HG03469 (cell line): ENCODE measurements around the gene CD93.

Experiments
- ATAC-seq: cut with Tn5 transposase; IDR thresholded peaks from one replicate; pipeline ENCODE4 v1.9.1; 2021; ENCODE audit warnings: mild to moderate bottlenecking, moderate library complexity, moderate number of reproducible peaks; ENCODE audit not compliant: unreplicated experiment

The CD93 gene

GRCh38 chr20:23039136-23039875 lies 46.8 kb downstream of the CD93 start:
- ATAC-seq = no peak

DNA sequence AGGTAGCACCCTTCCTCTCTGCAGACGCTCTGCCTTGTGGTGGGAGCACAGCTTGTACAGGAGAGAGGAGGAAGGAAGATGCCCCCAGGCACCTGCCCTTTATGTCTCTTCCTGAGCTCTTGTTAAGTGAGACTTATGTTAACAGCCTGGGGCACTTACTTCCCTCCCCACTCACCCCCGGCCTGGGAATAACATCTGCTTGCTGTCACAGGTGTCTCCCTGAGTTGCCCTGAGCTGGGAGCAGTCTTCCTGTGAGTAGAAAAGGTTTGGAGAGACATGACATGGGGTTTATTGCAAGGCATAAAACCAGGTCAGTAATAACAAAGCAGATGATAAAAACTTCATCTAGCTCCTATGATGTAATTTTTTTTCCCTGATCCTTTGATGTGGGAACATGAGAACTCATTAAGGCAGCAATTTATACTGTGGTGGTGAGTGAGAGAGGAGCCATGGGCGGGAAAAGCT lies 49.1 kb downstream of the CD93 start:
- ATAC-seq = no peak

DNA sequence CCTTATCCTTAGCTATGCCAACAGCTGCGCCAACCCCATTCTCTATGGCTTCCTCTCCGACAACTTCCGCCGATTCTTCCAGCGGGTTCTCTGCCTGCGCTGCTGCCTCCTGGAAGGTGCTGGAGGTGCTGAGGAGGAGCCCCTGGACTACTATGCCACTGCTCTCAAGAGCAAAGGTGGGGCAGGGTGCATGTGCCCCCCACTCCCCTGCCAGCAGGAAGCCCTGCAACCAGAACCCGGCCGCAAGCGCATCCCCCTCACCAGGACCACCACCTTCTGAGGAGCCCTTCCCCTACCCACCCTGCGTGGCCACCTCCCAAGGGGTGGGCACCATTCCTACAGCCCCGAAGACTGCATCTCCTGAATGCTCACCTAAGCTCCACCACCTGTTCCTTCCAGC lies 49.8 kb downstream of the CD93 start:
- no peak for ATAC-seq

DNA sequence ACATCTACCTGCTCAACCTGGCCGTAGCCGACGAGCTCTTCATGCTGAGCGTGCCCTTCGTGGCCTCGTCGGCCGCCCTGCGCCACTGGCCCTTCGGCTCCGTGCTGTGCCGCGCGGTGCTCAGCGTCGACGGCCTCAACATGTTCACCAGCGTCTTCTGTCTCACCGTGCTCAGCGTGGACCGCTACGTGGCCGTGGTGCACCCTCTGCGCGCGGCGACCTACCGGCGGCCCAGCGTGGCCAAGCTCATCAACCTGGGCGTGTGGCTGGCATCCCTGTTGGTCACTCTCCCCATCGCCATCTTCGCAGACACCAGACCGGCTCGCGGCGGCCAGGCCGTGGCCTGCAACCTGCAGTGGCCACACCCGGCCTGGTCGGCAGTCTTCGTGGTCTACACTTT lies 50.4 kb downstream of the CD93 start:
- ATAC-seq = no peak

GRCh38 chr20:23034721-23035671 lies 51.1 kb downstream of the CD93 start, which contains the start of gene SSTR4:
SSTR4 (plus strand) TSS chr20:23035312; CDS start chr20:23035484, 172 bp downstream.
- ATAC-seq = no peak

DNA sequence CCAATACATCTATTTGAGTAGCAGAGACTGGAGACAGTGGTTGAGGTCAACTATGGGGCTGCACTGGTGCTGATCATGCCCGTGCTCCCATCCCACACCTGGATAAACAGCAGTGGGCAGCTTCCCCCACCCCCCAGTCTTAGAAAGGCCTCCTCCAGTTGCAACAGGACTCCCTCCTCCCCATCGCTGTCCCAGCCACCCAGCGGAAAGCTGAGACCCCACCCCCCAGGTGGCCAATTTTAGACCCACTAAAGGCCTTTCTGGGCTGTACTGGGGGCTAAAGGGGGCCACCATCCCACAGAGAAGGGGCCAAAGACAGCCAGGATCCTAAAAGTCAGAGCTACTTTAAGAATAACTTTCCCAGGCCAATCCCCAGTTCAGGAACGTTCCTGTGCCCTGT lies 52.2 kb downstream of the CD93 start:
- no peak for ATAC-seq

- no peak for ATAC-seq
These were observed 53.4 kb downstream of the CD93 start for GRCh38 chr20:23032750-23033078.

DNA sequence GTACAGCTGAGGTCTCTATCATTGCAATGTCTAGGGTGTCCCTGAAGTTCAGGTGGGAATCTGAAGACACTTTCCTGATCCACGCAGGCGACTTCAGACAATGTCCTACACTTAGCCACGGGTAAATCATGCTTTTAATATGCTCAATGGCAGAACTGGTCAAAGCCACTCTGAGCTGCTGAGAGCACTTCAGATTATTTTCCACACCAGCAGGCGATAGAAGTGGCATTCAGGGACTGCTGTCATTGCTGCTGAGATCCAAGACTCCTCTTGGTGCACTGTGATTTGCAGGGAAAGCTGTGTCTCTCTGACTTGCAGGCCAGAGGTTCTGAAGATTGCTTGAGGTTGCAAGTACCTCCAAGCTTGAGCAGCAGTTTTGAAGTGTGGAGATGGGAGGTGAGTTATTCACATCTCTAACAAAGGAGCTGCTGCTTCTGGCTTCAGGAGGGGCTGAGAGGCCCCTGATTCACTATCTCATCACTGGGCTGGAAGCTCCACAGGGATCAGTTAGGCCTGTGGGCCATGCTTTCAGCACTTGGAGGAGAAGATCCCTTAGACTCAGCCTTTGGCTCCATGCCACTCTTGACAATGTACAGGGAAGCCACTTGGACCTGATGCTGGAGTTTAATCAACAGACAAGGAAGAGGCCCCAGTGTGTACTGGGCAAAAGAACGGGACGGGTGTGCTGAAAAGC lies 53.9 kb downstream of the CD93 start:
- no peak for ATAC-seq

- ATAC-seq = no peak
These were observed 54.8 kb downstream of the CD93 start for GRCh38 chr20:23031346-23031745.
